IPS-15b (cell line): ENCODE data around the gene HHLA2.

Experiments
- H3K27me3 ChIP-seq: one replicate; pipeline ENCODE4 v1.6.1; 2013; ENCODE audit warnings: low read length; ENCODE audit not compliant: control insufficient read depth, insufficient read depth
- H3K36me3 ChIP-seq: one replicate; pipeline ENCODE4 v1.6.1; 2013; ENCODE audit warnings: low read length; ENCODE audit not compliant: control insufficient read depth, insufficient read depth
- H3K4me1 ChIP-seq: one replicate; pipeline ENCODE4 v1.6.1; 2013; ENCODE audit warnings: mild to moderate bottlenecking, low read length; ENCODE audit not compliant: control insufficient read depth, insufficient read depth
- H3K4me3 ChIP-seq: one replicate; pipeline ENCODE4 v1.5.1; 2013; ENCODE audit warnings: low read depth, low read length
- H3K9ac ChIP-seq: one replicate; pipeline ENCODE4 v1.6.1; 2013; ENCODE audit warnings: low read depth, mild to moderate bottlenecking, low read length
- H3K9me3 ChIP-seq: one replicate; pipeline ENCODE4 v1.6.1; 2013; ENCODE audit warnings: mild to moderate bottlenecking, low read length; ENCODE audit not compliant: control insufficient read depth, insufficient read depth

HHLA2 gene

DNA sequence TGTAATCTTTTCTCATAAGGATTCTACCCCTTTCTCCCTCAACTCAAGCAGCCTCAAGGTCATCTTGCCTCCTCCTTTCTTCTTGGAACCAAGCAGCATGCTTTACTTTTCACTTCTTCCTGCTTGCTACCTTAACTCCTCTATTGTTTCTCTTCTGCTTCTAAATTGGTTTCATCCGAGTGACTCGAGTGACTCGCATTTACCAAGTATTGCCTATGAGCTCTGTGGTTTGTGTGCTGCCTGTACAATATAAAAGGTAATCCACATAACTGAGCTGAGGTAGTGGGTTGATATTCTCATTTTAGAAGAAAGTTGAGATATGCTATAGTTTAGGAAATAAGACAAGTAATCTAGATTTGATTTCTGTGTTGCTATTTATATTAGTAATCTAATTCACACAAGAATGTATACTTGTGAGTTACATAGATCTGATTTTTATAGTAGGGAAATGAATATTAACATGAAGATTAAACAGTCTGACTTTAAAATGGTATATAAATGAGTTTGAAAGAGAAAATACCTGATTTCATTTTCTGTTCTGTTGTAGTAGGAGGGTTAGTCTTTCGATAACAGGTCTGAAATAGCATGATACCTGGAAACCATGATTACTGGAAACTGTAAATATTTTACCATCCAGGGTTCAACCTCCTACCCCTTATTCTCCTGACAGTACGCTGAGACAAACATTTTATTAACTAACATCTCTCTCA is 5.5 kb downstream of the HHLA2 start:
- H3K4me1 ChIP-seq = peaks cover 2% of the 10 kb centered on the region
- H3K4me3 ChIP-seq = no peak overlapping the region
- no peaks in the 10 kb centered on the region for H3K36me3 ChIP-seq
- no peak overlapping the region for H3K9ac ChIP-seq
- H3K9me3 ChIP-seq = no peaks in the 10 kb centered on the region
- no peaks in the 10 kb centered on the region for H3K27me3 ChIP-seq

DNA sequence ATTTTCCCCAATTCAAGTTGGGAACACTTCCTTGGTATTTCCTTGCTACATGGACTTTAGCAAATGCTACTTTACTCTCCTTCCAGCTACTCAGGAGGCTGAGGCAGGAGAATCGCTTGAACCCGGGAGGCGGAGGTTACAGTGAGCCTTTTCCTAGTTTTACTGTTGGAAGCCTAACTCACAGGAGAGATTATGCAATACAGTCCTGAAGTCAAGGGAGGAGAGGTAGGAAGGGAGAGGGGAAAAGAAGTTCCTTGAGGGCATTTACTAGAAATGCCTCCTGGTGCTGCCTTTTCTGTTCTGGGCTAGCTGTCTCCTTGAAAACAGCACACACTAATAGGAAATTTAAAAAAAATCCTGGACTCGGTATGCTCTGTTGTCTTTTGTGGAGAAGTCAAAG is 6.2 kb downstream of the HHLA2 start:
- no peaks in the 10 kb centered on the region for H3K27me3 ChIP-seq
- H3K9ac ChIP-seq = no peak overlapping the region
- no peak overlapping the region for H3K4me3 ChIP-seq
- H3K9me3 ChIP-seq = no peaks in the 10 kb centered on the region
- H3K4me1 ChIP-seq = peaks cover 2% of the 10 kb centered on the region
- no peaks in the 10 kb centered on the region for H3K36me3 ChIP-seq

DNA sequence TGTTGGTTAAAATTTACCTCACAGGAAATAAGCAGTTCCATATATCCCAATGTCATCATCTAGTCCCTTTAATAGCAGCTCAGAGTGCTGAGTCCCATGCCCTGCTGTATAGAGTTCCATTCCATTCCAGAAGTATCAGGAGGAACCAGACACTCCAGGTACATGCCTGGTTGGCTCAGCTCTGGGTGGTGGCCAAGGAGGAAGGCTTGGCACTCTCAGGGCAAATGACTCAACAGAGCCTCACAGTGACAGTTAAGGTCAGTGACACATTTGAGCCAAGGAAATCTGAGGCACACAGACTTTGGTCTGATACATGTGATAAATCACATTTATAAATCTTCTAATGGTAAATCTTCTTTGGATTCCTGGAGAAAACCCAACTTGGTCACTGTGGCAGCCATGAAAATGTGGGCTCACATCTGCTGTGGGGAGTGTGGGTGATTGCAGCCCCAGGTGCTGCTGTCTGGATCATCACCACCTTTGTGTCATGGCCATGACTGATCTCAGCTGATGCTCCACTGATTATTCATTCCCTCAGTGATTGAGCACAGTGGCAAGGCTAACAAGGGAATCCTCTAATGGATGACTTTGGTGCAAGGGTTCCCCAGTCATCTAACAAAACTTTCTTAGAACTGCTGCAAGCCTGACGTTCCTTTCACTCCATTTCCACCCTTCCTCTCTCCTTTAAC is 9.3 kb downstream of the HHLA2 start:
- Histone ChIP-seq H3K4me1 (no peaks in the 10 kb centered on the region), H3K9me3 (no peaks in the 10 kb centered on the region), H3K27me3 (no peaks in the 10 kb centered on the region), H3K4me3 (no peak overlapping the region), H3K36me3 (no peaks in the 10 kb centered on the region), H3K9ac (no peak overlapping the region)

DNA sequence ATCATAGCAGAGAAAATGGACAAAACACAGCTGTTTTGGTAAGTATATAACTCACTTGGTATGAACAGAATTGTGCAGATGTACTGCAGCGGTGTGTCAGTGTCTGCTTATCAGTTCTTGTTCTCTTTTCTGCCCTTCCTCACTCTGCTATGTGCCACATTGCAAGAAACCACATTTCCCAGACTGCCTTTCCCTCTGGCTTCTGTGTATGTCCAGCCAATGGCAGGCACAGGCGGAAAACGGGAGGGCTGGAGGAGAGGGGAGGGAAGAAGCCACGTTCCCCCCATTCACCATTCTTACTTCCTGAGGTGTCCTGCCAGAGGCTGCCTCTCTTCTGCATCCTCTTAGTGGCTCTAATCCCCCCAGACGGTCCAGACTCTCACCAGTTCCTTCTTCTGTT is 15.4 kb downstream of the HHLA2 start:
- Histone ChIP-seq H3K27me3 (no peaks in the 10 kb centered on the region), H3K9me3 (no peaks in the 10 kb centered on the region), H3K4me1 (no peaks in the 10 kb centered on the region), H3K9ac (no peak overlapping the region), H3K36me3 (no peaks in the 10 kb centered on the region), H3K4me3 (no peak overlapping the region)

DNA sequence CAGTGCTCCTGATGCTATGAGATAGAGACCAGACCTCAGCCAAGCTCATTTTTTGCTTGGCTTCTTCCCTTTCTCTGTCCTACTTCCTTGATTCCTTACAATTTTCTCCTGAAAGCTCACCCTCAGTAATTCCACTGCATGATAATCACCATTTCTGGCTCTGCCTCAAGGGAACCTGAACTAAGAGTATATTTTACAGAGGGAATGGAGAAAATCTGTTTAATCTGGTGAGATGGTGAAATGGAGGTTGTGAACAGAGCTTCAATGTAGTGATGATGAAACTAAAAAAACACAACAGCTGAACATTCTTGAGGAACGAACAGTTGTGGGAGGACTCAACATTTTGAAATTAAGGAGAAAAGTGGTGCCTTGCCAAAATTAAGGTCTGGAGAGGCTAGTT is 16.3 kb downstream of the HHLA2 start:
- no peak overlapping the region for H3K4me3 ChIP-seq
- no peaks in the 10 kb centered on the region for H3K4me1 ChIP-seq
- no peaks in the 10 kb centered on the region for H3K36me3 ChIP-seq
- no peak overlapping the region for H3K9ac ChIP-seq
- no peaks in the 10 kb centered on the region for H3K27me3 ChIP-seq
- no peaks in the 10 kb centered on the region for H3K9me3 ChIP-seq

DNA sequence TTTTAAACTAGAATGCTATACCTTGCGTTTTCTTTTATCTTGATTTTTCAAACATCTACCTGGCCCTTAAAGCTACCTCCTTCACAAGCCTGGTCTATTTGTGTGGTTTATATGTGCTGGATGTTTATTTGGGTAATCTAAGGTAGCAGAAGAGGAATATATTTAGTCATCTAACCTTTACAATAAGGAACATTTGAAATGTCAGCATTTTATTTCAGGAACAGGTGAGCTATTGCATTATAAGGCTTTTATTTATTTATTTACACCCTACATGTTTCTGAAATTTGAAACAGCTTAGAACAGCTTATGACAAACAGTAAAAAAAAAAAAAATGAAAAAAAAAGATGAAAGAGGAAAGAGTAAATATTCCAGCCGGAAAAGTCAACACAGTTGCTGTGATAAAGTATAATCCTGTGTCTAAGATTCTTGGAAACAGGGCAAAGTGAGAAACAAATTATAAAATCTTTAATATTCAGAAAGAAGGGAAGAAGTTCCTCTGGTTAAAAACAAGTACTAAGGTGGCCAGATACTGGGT is 19.5 kb downstream of the HHLA2 start:
- H3K9me3 ChIP-seq = no peaks in the 10 kb centered on the region
- H3K4me1 ChIP-seq = no peaks in the 10 kb centered on the region
- H3K36me3 ChIP-seq = no peaks in the 10 kb centered on the region
- H3K9ac ChIP-seq = no peak overlapping the region
- H3K4me3 ChIP-seq = no peak overlapping the region
- H3K27me3 ChIP-seq = no peaks in the 10 kb centered on the region

DNA sequence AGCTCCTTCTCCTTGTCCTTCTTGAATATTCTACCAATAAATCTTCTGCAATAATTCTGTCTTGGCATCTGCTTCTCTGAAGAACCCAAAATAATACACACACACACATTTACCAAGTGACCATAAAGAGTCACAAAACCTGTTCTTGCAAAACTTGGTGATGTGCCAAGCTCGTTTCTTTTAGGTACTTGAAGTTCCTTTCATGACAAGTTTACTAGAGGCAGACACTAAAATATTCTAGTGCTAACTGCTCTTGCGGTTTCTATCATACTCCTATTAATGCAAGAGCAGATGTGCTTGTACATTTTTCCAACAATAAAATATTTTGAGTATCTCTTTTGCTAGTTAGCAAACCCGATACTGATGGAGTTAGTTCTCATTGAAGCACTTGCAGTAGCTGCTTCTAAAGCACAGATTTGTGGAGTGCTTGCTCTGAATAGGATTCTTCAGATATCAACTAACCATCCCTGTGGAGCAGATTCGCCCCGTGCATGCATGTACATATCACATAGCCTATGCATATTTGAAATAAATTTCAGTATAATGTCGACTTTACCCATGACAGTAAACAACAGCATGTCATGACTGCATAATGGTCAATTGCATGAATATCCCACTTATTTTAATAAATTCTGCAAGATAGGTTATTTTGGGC is 23.2 kb downstream of the HHLA2 start:
- H3K4me1 ChIP-seq = no peaks in the 10 kb centered on the region

DNA sequence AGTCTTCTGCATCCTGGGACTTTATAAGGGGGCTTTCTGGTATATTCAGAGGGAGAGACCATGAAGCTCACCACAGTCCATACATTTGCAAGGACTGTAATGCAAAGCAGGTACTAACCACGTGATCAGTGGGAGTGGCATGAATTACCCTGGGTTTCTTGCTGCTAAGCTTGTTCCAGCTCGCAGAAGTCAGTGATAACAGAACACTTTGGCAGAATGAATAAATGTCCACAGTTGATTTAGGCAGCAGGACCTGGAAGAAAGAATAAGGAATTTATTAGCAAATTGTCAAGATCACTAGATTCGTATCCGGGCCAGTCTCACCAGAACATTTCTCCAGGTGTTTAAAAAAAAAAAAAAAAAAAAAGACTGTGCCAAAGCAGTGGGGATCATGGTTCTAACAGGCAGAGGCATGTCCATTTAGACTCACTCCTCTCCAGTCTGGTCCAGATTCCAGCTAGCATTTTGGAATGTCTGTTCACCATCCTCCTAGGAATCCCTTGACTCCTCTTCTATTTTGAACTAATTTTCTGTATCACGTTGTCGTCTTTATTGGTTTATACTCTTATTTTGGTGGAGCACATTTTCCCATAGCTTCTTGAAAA is 24.5 kb downstream of the HHLA2 start:
- H3K9ac ChIP-seq = no peak overlapping the region
- no peaks in the 10 kb centered on the region for H3K9me3 ChIP-seq
- no peaks in the 10 kb centered on the region for H3K4me1 ChIP-seq
- no peaks in the 10 kb centered on the region for H3K27me3 ChIP-seq
- H3K36me3 ChIP-seq = no peaks in the 10 kb centered on the region
- no peak overlapping the region for H3K4me3 ChIP-seq

More for the DNA sequence above, 23.2 kb downstream of the HHLA2 start:
- Histone ChIP-seq H3K9me3 (no peaks in the 10 kb centered on the region), H3K36me3 (no peaks in the 10 kb centered on the region), H3K4me3 (no peak overlapping the region), H3K9ac (no peak overlapping the region), H3K27me3 (no peaks in the 10 kb centered on the region)

DNA sequence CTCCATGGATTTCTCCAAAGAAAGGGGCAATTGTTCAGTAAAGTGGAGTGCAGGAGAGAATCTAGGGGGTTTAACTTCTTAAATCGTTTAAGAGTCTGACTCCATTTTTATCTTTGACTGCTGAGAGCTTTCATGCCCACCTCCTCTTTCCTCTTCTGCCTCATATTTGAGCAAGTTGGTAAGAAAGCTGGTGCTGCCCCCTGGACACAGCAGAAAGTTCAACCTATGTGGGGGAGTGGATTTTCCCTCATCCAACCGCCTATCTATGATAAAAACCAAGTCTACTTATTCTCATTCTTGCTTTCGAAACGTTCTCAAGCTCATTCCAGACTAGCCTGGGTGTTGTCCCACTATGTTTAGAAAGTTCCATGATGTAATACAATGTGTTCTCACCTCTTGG is 26.0 kb downstream of the HHLA2 start:
- no peak overlapping the region for H3K9ac ChIP-seq
- H3K27me3 ChIP-seq = no peaks in the 10 kb centered on the region
- H3K36me3 ChIP-seq = no peaks in the 10 kb centered on the region
- no peaks in the 10 kb centered on the region for H3K4me1 ChIP-seq
- H3K4me3 ChIP-seq = no peak overlapping the region
- H3K9me3 ChIP-seq = no peaks in the 10 kb centered on the region

DNA sequence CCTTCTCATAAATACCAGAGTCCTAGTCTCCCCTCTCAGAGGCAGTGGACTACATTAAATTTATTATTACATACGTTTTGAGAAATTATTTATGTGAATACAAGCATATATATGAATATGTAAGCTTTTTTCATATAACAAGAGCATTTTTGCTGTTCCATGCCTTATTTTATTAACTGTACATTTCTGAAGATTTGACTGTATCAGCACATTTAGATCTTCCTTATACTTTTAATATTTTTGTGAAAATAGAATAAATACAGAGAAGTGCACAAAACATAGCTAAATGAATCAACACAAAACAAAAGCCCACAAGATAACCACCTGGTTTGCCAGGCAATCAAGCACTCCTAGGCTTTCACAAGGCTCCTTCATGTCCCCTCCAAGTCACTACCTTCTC is 27.8 kb downstream of the HHLA2 start:
- Histone ChIP-seq H3K4me3 (no peak overlapping the region), H3K4me1 (no peaks in the 10 kb centered on the region), H3K9ac (no peak overlapping the region), H3K36me3 (no peaks in the 10 kb centered on the region), H3K27me3 (no peaks in the 10 kb centered on the region), H3K9me3 (no peaks in the 10 kb centered on the region)

DNA sequence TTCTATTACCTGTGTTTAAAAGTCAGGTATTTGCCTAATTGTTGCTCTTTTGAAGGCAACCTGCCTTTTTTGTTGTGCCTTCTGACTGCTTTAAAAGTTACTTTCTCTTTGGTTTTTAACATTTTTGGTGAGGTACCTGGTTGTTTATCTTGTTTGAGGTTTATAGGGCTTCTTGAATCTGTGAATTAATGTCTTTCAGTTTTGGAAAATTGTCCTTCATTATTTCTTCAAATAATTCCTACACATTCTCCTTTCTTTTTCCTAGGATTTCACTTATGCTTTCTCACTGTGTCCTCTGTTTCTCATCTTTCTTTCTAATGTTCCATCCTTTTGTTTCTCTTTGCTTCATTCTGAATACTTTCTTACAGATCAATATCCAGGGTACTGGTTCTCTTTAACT is 30.8 kb downstream of the HHLA2 start:
- H3K27me3 ChIP-seq = no peaks in the 10 kb centered on the region
- H3K9me3 ChIP-seq = no peaks in the 10 kb centered on the region
- H3K36me3 ChIP-seq = no peaks in the 10 kb centered on the region
- H3K4me3 ChIP-seq = no peak overlapping the region
- no peak overlapping the region for H3K9ac ChIP-seq
- H3K4me1 ChIP-seq = no peaks in the 10 kb centered on the region
